GM19328 (cell line): Measurements from ENCODE around the gene DMRTB1.

Source experiments
- ATAC-seq: cut with Tn5 transposase; IDR thresholded peaks from one replicate; pipeline ENCODE4 v1.9.1; 2021; ENCODE audit warnings: mild to moderate bottlenecking, moderate library complexity; ENCODE audit not compliant: unreplicated experiment

The DMRTB1 gene

GRCh38 chr1:53462769-53463501 is 3.7 kb downstream of the DMRTB1 start:
- no peak for ATAC-seq

GRCh38 chr1:53463961-53464899 is 5.0 kb downstream of the DMRTB1 start:
- ATAC-seq, result no peak

GRCh38 chr1:53465023-53465957 is 6.1 kb downstream of the DMRTB1 start:
- no peak for ATAC-seq

DNA sequence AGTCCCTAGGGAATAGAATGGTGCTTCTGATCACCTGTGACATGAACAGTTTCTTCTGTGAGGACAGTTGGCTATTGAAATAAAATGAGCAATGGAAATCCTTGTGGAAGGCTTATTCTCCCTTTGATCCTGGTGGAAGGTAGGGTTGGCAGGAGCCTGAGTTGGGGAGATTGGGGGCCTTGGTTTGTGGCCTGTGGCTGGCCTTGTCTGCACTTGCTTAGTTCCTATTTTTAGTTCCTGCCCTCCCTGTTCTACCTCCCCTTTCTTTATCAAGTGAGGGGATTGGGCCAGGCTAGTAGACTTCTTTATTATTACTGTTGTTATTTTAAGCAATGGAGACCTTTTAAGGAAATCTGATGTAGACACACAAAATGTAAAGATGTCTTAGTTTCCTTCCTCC is 8.2 kb downstream of the DMRTB1 start:
- no peak for ATAC-seq

GRCh38 chr1:53468374-53468773 is 9.2 kb downstream of the DMRTB1 start:
- no peak for ATAC-seq

- no peak for ATAC-seq
Observed at GRCh38 chr1:53469373-53469772, 10.2 kb downstream of the DMRTB1 start.

- no peak for ATAC-seq
Observed at GRCh38 chr1:53470155-53470554, 11.0 kb downstream of the DMRTB1 start.

- no peak for ATAC-seq
Observed at GRCh38 chr1:53470584-53470983, 11.4 kb downstream of the DMRTB1 start.

- no peak for ATAC-seq
Observed at GRCh38 chr1:53471000-53471399, 11.8 kb downstream of the DMRTB1 start.

DNA sequence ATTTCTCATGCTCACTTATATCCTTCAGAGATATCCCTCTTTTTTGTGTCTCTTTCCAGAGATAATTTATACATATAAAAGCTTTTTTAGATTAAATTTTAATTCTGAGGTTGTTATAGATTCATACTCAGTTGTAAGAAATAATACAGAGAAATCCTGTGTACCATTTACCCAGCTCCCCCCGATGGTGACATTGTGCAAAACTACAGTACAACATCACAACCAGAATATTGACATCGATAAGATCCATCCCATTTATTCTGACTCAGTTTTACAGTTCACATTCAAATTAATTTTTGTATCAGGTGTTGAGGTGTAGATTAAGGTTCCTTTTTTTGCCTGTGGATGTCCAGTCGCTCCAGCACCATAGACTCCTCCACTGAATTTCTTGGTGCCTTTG is 14.3 kb downstream of the DMRTB1 start:
- ATAC-seq, result no peak

- ATAC-seq, result no peak
Observed at GRCh38 chr1:53475664-53476063, 16.5 kb downstream of the DMRTB1 start.

DNA sequence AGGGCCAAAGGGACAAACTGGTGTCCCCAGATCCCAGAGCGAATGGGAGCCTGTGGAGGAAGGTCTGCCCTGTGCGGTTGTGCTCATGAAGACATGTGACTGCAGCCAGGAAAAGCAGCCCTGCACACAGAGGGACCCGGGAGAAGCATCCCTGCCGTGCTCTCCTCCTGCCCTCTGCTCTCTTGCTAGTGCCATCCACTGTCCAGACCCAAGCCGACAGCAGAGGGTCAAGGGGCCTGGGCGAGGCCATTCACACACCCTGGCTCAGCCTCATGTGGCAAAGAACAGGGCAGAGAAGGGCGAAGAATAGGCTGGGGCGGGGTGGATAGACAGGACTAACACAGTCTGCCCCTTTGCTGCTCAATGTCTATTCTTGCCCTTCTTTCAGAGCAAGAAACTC is 17.4 kb downstream of the DMRTB1 start:
- ATAC-seq, result no peak

DNA sequence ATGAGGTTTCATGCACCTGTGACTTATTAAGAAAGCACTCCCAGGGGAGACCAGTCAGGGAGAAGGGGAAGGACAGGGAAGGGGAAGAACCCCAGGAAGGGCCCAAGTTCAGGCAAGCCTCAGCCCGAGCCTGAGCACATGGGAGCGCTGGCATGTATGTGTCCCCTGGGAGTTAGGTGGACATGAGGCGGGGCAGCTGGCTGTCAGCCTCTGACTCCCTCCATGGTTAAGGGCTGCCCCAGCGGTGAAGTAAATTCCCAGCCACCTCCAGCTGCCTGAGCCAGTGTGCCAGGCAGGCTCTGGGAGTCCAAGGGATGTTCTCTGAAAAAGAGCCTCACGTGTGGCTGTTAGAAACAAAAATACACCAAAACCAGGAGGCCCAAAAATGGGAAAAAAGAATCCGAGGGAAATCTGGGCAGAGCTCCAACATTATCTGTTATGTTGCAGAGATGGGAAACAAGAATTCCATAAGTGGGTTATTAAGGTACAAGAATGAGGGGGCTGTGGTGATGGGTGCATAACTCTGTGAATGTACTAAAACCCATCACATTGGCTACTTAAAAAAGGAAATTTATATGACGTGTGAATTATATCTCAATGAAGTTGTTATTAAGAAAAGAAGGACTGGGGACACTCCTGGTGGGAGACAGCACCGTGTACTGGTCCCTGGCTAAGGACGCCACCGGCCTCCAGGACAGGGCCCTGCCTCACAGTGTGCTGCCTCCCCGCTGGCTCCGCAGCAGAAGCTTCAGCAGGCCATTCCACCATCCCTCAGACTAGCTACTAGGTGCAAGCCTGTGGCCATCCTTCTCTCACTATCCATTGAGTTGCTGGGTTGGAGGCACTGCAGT is 18.7 kb downstream of the DMRTB1 start:
- ATAC-seq, result no peak

- ATAC-seq, result no peak
Observed at GRCh38 chr1:53478502-53478818, 19.3 kb downstream of the DMRTB1 start.

GRCh38 chr1:53480678-53481077 is 21.5 kb downstream of the DMRTB1 start:
- no peak for ATAC-seq

GRCh38 chr1:53481456-53481855 is 22.3 kb downstream of the DMRTB1 start:
- no peak for ATAC-seq

- no peak for ATAC-seq
Observed at GRCh38 chr1:53482441-53483153, 23.4 kb downstream of the DMRTB1 start.

- no peak for ATAC-seq
Observed at GRCh38 chr1:53483170-53483569, 24.0 kb downstream of the DMRTB1 start.

GRCh38 chr1:53483656-53484055 is 24.5 kb downstream of the DMRTB1 start:
- no peak for ATAC-seq
